Endothelial cell (in vitro differentiated cells): Measurements from ENCODE around the gene COL4A1. TPM values are rescaled to one million over a fixed set of nuclear protein-coding genes. Genes with fewer than 3 reads are reported as not detected.

Experiments
- DNase-seq: peaks from one replicate; pipeline ENCODE4 v3.0.0; 2021; ENCODE audit warnings: low spot score
- H3K27ac Mint-ChIP-seq: one replicate; pipeline ENCODE4 v1.8.0; 2021; ENCODE audit warnings: mixed read lengths, inconsistent platforms; ENCODE audit not compliant: unreplicated experiment
- H3K27me3 Mint-ChIP-seq: one replicate; pipeline ENCODE4 v1.8.0; 2021; ENCODE audit warnings: mild to moderate bottlenecking, moderate library complexity, mixed read lengths, inconsistent platforms; ENCODE audit not compliant: unreplicated experiment
- H3K36me3 Mint-ChIP-seq: one replicate; pipeline ENCODE4 v1.8.0; 2021; ENCODE audit warnings: mild to moderate bottlenecking, low read depth, mixed read lengths, inconsistent platforms; ENCODE audit not compliant: unreplicated experiment
- H3K4me1 Mint-ChIP-seq: one replicate; pipeline ENCODE4 v1.8.0; 2021; ENCODE audit warnings: mild to moderate bottlenecking, mixed read lengths, inconsistent platforms; ENCODE audit not compliant: unreplicated experiment
- H3K4me3 Mint-ChIP-seq: one replicate; pipeline ENCODE4 v1.8.0; 2021; ENCODE audit warnings: mild to moderate bottlenecking, mixed read lengths, inconsistent platforms; ENCODE audit not compliant: unreplicated experiment
- H3K9me3 Mint-ChIP-seq: one replicate; pipeline ENCODE4 v1.8.0; 2021; ENCODE audit warnings: mixed read lengths, inconsistent platforms; ENCODE audit not compliant: unreplicated experiment
- CTCF ChIP-seq: fragments of 200-600 bp; sonication (generic); IDR thresholded peaks from one replicate; pipeline ENCODE4 v1.5.0; 2021; ENCODE audit warnings: antibody characterized with exemption; ENCODE audit not compliant: unreplicated experiment
- total RNA-seq: library from RNA; stranded (reverse); fragmentation: NEBNext Ultra II Directional; extraction: Animal tissue kit (Norgen Biotek cat#: 25700); gene quantifications from one replicate; pipeline ENCODE4 v1.2.1, GENCODE V29; 2021; ENCODE audit not compliant: unreplicated experiment

COL4A1 gene
- total RNA-seq, 1 donor from 2014 or later = 2,720 TPM

- Mint-ChIP-seq H3K4me1 (peaks cover 19% of the 10 kb centered on the region), H3K9me3 (no peaks in the 10 kb centered on the region), H3K27ac (peak overlapping the region; percentile 83), H3K4me3 (peak overlapping the region; percentile 81), H3K36me3 (peaks cover 68% of the 10 kb centered on the region), H3K27me3 (peaks cover 22% of the 10 kb centered on the region)
- no peak for TF ChIP-seq CTCF
- DNase-seq = no peak
Observed at GRCh38 chr13:110186231-110186855, 120.6 kb downstream of the COL4A1 start.

GRCh38 chr13:110185696-110186095 lies 121.3 kb downstream of the COL4A1 start:
- Mint-ChIP-seq H3K36me3 (peaks cover 72% of the 10 kb centered on the region), H3K27me3 (peaks cover 26% of the 10 kb centered on the region), H3K9me3 (no peaks in the 10 kb centered on the region), H3K4me3 (peak overlapping the region; percentile 52), H3K4me1 (peaks cover 20% of the 10 kb centered on the region), H3K27ac (peak overlapping the region; percentile 39)
- no peak for DNase-seq
- no peak for TF ChIP-seq CTCF

GRCh38 chr13:110183910-110184309 lies 123.0 kb downstream of the COL4A1 start:
- H3K9me3 Mint-ChIP-seq = no peaks in the 10 kb centered on the region
- H3K36me3 Mint-ChIP-seq = peaks cover 64% of the 10 kb centered on the region
- H3K4me3 Mint-ChIP-seq = peak overlapping the region; percentile 71
- peaks cover 21% of the 10 kb centered on the region for H3K27me3 Mint-ChIP-seq
- no peak for DNase-seq
- no peak for TF ChIP-seq CTCF
- H3K4me1 Mint-ChIP-seq = peaks cover 19% of the 10 kb centered on the region
- H3K27ac Mint-ChIP-seq = no peak overlapping the region

GRCh38 chr13:110182461-110182860 lies 124.5 kb downstream of the COL4A1 start:
- Mint-ChIP-seq H3K27ac (no peak overlapping the region), H3K36me3 (peaks cover 61% of the 10 kb centered on the region), H3K9me3 (no peaks in the 10 kb centered on the region), H3K4me3 (no peak overlapping the region), H3K4me1 (peaks cover 17% of the 10 kb centered on the region), H3K27me3 (peaks cover 24% of the 10 kb centered on the region)
- no peak for DNase-seq
- TF ChIP-seq CTCF = no peak

- H3K9me3 Mint-ChIP-seq = no peaks in the 10 kb centered on the region
- DNase-seq = no peak
- TF ChIP-seq CTCF = no peak
- peaks cover 63% of the 10 kb centered on the region for H3K36me3 Mint-ChIP-seq
- peaks cover 20% of the 10 kb centered on the region for H3K4me1 Mint-ChIP-seq
- peaks cover 26% of the 10 kb centered on the region for H3K27me3 Mint-ChIP-seq
- H3K4me3 Mint-ChIP-seq = peak overlapping the region; percentile 79
- no peak overlapping the region for H3K27ac Mint-ChIP-seq
Observed at GRCh38 chr13:110182003-110182402, 125.0 kb downstream of the COL4A1 start.
